Superior temporal gyrus (tissue), 1 donor: ENCODE measurements around the gene PLA2G10.
"Not testable (repeated sequence)": the region's sequence is repeated elsewhere in the genome, so short reads cannot be mapped to it uniquely, and the experiment has no call there.

ENCODE experiments used
- DNase-seq: peaks from one replicate; pipeline ENCODE4 v3.0.0-alpha.2; 2016; ENCODE audit errors: extremely low spot score

PLA2G10 gene

GRCh38 chr16:14694129-14694528 lies at the start of gene PLA2G10:
Gene PLA2G10 (minus strand): TSS chr16:14694308. CDS start chr16:14694229, 79 bp downstream.
- not testable (repeated sequence) for DNase-seq

GRCh38 chr16:14742273-14743128 lies 48.4 kb upstream of the PLA2G10 start, which contains the start of gene NPIPA2:
Gene NPIPA2 (plus strand): TSS chr16:14742533. CDS start chr16:14748066, 5,533 bp downstream.
- not testable (repeated sequence) for DNase-seq

- not testable (repeated sequence) for DNase-seq
These were observed 47.7 kb upstream of the PLA2G10 start for GRCh38 chr16:14741794-14742193.

GRCh38 chr16:14740832-14741385 lies 46.8 kb upstream of the PLA2G10 start:
- DNase-seq, result not testable (repeated sequence)

GRCh38 chr16:14733233-14733632 lies 39.1 kb upstream of the PLA2G10 start:
- not testable (repeated sequence) for DNase-seq

GRCh38 chr16:14703156-14704011 lies 9.3 kb upstream of the PLA2G10 start, which contains the start of gene NPIPA3:
Gene NPIPA3 (plus strand): TSS chr16:14703411. CDS start chr16:14708944, 5,533 bp downstream.
- not testable (repeated sequence) for DNase-seq

GRCh38 chr16:14702672-14703071 lies 8.6 kb upstream of the PLA2G10 start:
- not testable (repeated sequence) for DNase-seq

GRCh38 chr16:14701859-14702258 lies 7.8 kb upstream of the PLA2G10 start:
- DNase-seq, result not testable (repeated sequence)

- DNase-seq, result not testable (repeated sequence)
These were observed 8.0 kb downstream of the PLA2G10 start for GRCh38 chr16:14685870-14686793.

GRCh38 chr16:14682121-14682520 lies 12.0 kb downstream of the PLA2G10 start:
- DNase-seq, result no peak

- DNase-seq, result no peak
These were observed 13.0 kb downstream of the PLA2G10 start for GRCh38 chr16:14681115-14681514.

GRCh38 chr16:14680396-14680795 lies 13.7 kb downstream of the PLA2G10 start:
- not testable (repeated sequence) for DNase-seq

- DNase-seq, result no peak
These were observed 15.2 kb downstream of the PLA2G10 start for GRCh38 chr16:14678748-14679497.

GRCh38 chr16:14677627-14678026 lies 16.5 kb downstream of the PLA2G10 start:
- DNase-seq, result no peak

GRCh38 chr16:14676633-14677032 lies 17.5 kb downstream of the PLA2G10 start:
- no peak for DNase-seq

GRCh38 chr16:14672403-14672971 lies 21.6 kb downstream of the PLA2G10 start:
- no peak for DNase-seq

- DNase-seq, result no peak
These were observed 24.3 kb downstream of the PLA2G10 start for GRCh38 chr16:14669776-14670175.

GRCh38 chr16:14668556-14669223 lies 25.4 kb downstream of the PLA2G10 start:
- no peak for DNase-seq
